ENCODE measurements around the gene CAD. TPM values are rescaled to one million over a fixed set of nuclear protein-coding genes. Genes with fewer than 3 reads are reported as not detected.
"Not testable (repeated sequence)": the region's sequence is repeated elsewhere in the genome, so short reads cannot be mapped to it uniquely, and the experiment has no call there.

The CAD gene
- 32.0 TPM for polyA plus RNA-seq (2013)

GRCh38 chr2:27217173-27218121, at the start of gene CAD:
CAD (plus strand) TSS chr2:27217369; CDS start chr2:27217552, 183 bp downstream.
- POLR2A ChIA-PET, result no interaction called here

GRCh38 chr2:27170581-27171337, 46.4 kb upstream of the CAD start:
- peaks cover 0 to 6% (median 2%) of the 10 kb centered on the region in 4 experiments for H3K4me1 ChIP-seq (ENCODE audit: control extremely low read depth in 1 of 4, control insufficient read depth in 4 of 4, insufficient read depth in 4 of 4, low read length in 3 of 4)

More at GRCh38 chr2:27217173-27218121, at the start of gene CAD:
- H3K9me3 ChIP-seq (ENCODE audit: control extremely low read depth in 1 of 5, control insufficient read depth in 4 of 5, insufficient read depth in 2 of 5, low read depth in 1 of 5, low read length in 4 of 5), result no peaks in the 10 kb centered on the region
- 2% methylated on average over 55 of the region's 72 CpGs for WGBS (ENCODE audit: insufficient coverage)
- CTCF ChIA-PET, result no interaction called here
- H3K27ac ChIP-seq (ENCODE audit: insufficient read depth in 1 of 2, low read depth in 1 of 2, low read length in 2 of 2, poor library complexity in 1 of 2, severe bottlenecking in 2 of 2), result peak within 1 kb of the TSS; percentile 37 to 59
- no peaks in the 10 kb centered on the region for H3K27me3 ChIP-seq (replicated peaks in 2 of 5; ENCODE audit: control insufficient read depth in 4 of 5, insufficient read depth in 5 of 5, low read length in 4 of 5)
- H3K4me1 ChIP-seq (ENCODE audit: control extremely low read depth in 1 of 4, control insufficient read depth in 4 of 4, insufficient read depth in 4 of 4, low read length in 3 of 4), result peaks cover 7 to 36% (median 21%) of the 10 kb centered on the region in 4 experiments
- DNase-seq, result peak; percentile 77 to 85 (median 84)
- H3K36me3 ChIP-seq (ENCODE audit: control insufficient read depth in 4 of 4, insufficient read depth in 4 of 4, low read length in 3 of 4), result peaks cover 10 to 48% (median 22%) of the 10 kb centered on the region in 4 experiments
- peak within 1 kb of the TSS; percentile 45 to 92 (median 85) for H3K4me3 ChIP-seq (ENCODE audit: control insufficient read depth in 1 of 7, extremely low read depth in 1 of 7, insufficient read depth in 4 of 7, low read depth in 2 of 7, low read length in 6 of 7)

GRCh38 chr2:27171351-27171848, 45.8 kb upstream of the CAD start:
- 89% methylated on average over 8 of the region's 8 CpGs for WGBS (ENCODE audit: insufficient coverage)
- Histone ChIP-seq H3K27me3 (replicated peaks in 2 of 5; ENCODE audit: control insufficient read depth in 4 of 5, insufficient read depth in 5 of 5, low read length in 4 of 5) (peaks cover 0 to 9% (median 0%) of the 10 kb centered on the region in 5 experiments), H3K27ac (ENCODE audit: insufficient read depth in 1 of 2, low read depth in 1 of 2, low read length in 2 of 2, poor library complexity in 1 of 2, severe bottlenecking in 2 of 2) (no peak overlapping the region), H3K4me3 (ENCODE audit: control insufficient read depth in 1 of 7, extremely low read depth in 1 of 7, insufficient read depth in 4 of 7, low read depth in 2 of 7, low read length in 6 of 7) (no peak overlapping the region), H3K36me3 (ENCODE audit: control insufficient read depth in 4 of 4, insufficient read depth in 4 of 4, low read length in 3 of 4) (no peaks in the 10 kb centered on the region), H3K9me3 (ENCODE audit: control extremely low read depth in 1 of 5, control insufficient read depth in 4 of 5, insufficient read depth in 2 of 5, low read depth in 1 of 5, low read length in 4 of 5) (no peaks in the 10 kb centered on the region), H3K4me1 (ENCODE audit: control extremely low read depth in 1 of 4, control insufficient read depth in 4 of 4, insufficient read depth in 4 of 4, low read length in 3 of 4) (peaks cover 0 to 6% (median 2%) of the 10 kb centered on the region in 4 experiments)
- DNase-seq, result no peak
- ChIA-PET CTCF (interaction anchor here (0.7 to 3.5 kb wide), 8 partner anchors 10 to 207 kb away, joined by 3 to 21 read pairs (median 4); partner anchors contain the start of gene PREB), POLR2A (no interaction called here)

More at GRCh38 chr2:27170581-27171337, 46.4 kb upstream of the CAD start:
- peak in 2 of 3 donors; percentile 49 to 61 for DNase-seq
- 93% methylated on average over 2 of the region's 6 CpGs for WGBS (ENCODE audit: insufficient coverage)
- CTCF ChIA-PET, result interaction anchor here (0.6 to 3.5 kb wide), 19 partner anchors 9 to 208 kb away, joined by 3 to 21 read pairs (median 4); partner anchors contain the start of genes ABHD1, CGREF1 and PREB
- no peak overlapping the region for H3K4me3 ChIP-seq (ENCODE audit: control insufficient read depth in 1 of 7, extremely low read depth in 1 of 7, insufficient read depth in 4 of 7, low read depth in 2 of 7, low read length in 6 of 7)
- H3K27me3 ChIP-seq (replicated peaks in 2 of 5; ENCODE audit: control insufficient read depth in 4 of 5, insufficient read depth in 5 of 5, low read length in 4 of 5), result peaks cover 0 to 9% (median 0%) of the 10 kb centered on the region in 5 experiments
- H3K9me3 ChIP-seq (ENCODE audit: control extremely low read depth in 1 of 5, control insufficient read depth in 4 of 5, insufficient read depth in 2 of 5, low read depth in 1 of 5, low read length in 4 of 5), result no peaks in the 10 kb centered on the region
- H3K27ac ChIP-seq (ENCODE audit: insufficient read depth in 1 of 2, low read depth in 1 of 2, low read length in 2 of 2, poor library complexity in 1 of 2, severe bottlenecking in 2 of 2), result no peak overlapping the region
- H3K36me3 ChIP-seq (ENCODE audit: control insufficient read depth in 4 of 4, insufficient read depth in 4 of 4, low read length in 3 of 4), result no peaks in the 10 kb centered on the region
- POLR2A ChIA-PET, result no interaction called here

- Histone ChIP-seq H3K27ac (ENCODE audit: insufficient read depth in 1 of 2, low read depth in 1 of 2, low read length in 2 of 2, poor library complexity in 1 of 2, severe bottlenecking in 2 of 2) (no peak overlapping the region), H3K9me3 (ENCODE audit: control extremely low read depth in 1 of 5, control insufficient read depth in 4 of 5, insufficient read depth in 2 of 5, low read depth in 1 of 5, low read length in 4 of 5) (no peaks in the 10 kb centered on the region), H3K4me1 (ENCODE audit: control extremely low read depth in 1 of 4, control insufficient read depth in 4 of 4, insufficient read depth in 4 of 4, low read length in 3 of 4) (peaks cover 0 to 6% (median 2%) of the 10 kb centered on the region in 4 experiments), H3K27me3 (replicated peaks in 2 of 5; ENCODE audit: control insufficient read depth in 4 of 5, insufficient read depth in 5 of 5, low read length in 4 of 5) (peaks cover 0 to 11% (median 0%) of the 10 kb centered on the region in 5 experiments), H3K4me3 (ENCODE audit: control insufficient read depth in 1 of 7, extremely low read depth in 1 of 7, insufficient read depth in 4 of 7, low read depth in 2 of 7, low read length in 6 of 7) (no peak overlapping the region), H3K36me3 (ENCODE audit: control insufficient read depth in 4 of 4, insufficient read depth in 4 of 4, low read length in 3 of 4) (no peaks in the 10 kb centered on the region)
- POLR2A ChIA-PET, result interaction anchor here (0.6 kb wide), 1 partner anchor 101 kb away, joined by 3 read pairs; the partner anchor contains the start of gene DNAJC5G
- no peak for DNase-seq
- CTCF ChIA-PET, result interaction anchor here (1.2 to 3.0 kb wide), 3 partner anchors 9 to 90 kb away, joined by 3 to 14 read pairs (median 8); no protein-coding TSS in a partner anchor
- WGBS (ENCODE audit: insufficient coverage), result 96% methylated on average over 6 of the region's 6 CpGs
Observed at GRCh38 chr2:27174638-27175037, 42.5 kb upstream of the CAD start.

GRCh38 chr2:27175330-27175729, 41.8 kb upstream of the CAD start:
- Histone ChIP-seq H3K27me3 (replicated peaks in 2 of 5; ENCODE audit: control insufficient read depth in 4 of 5, insufficient read depth in 5 of 5, low read length in 4 of 5) (peaks cover 0 to 11% (median 0%) of the 10 kb centered on the region in 5 experiments), H3K27ac (ENCODE audit: insufficient read depth in 1 of 2, low read depth in 1 of 2, low read length in 2 of 2, poor library complexity in 1 of 2, severe bottlenecking in 2 of 2) (no peak overlapping the region), H3K4me3 (ENCODE audit: control insufficient read depth in 1 of 7, extremely low read depth in 1 of 7, insufficient read depth in 4 of 7, low read depth in 2 of 7, low read length in 6 of 7) (no peak overlapping the region), H3K36me3 (ENCODE audit: control insufficient read depth in 4 of 4, insufficient read depth in 4 of 4, low read length in 3 of 4) (no peaks in the 10 kb centered on the region), H3K4me1 (ENCODE audit: control extremely low read depth in 1 of 4, control insufficient read depth in 4 of 4, insufficient read depth in 4 of 4, low read length in 3 of 4) (peaks cover 0 to 2% (median 0%) of the 10 kb centered on the region in 4 experiments), H3K9me3 (ENCODE audit: control extremely low read depth in 1 of 5, control insufficient read depth in 4 of 5, insufficient read depth in 2 of 5, low read depth in 1 of 5, low read length in 4 of 5) (no peaks in the 10 kb centered on the region)
- CTCF ChIA-PET, result interaction anchor here (1.2 to 3.0 kb wide), 3 partner anchors 9 to 90 kb away, joined by 3 to 14 read pairs (median 8); no protein-coding TSS in a partner anchor
- WGBS (ENCODE audit: insufficient coverage), result 81% methylated on average over 2 of the region's 8 CpGs
- DNase-seq, result no peak
- POLR2A ChIA-PET, result no interaction called here

GRCh38 chr2:27175781-27176180, 41.4 kb upstream of the CAD start:
- H3K27me3 ChIP-seq (replicated peaks in 2 of 5; ENCODE audit: control insufficient read depth in 4 of 5, insufficient read depth in 5 of 5, low read length in 4 of 5); DNase-seq; H3K27ac ChIP-seq (ENCODE audit: insufficient read depth in 1 of 2, low read depth in 1 of 2, low read length in 2 of 2, poor library complexity in 1 of 2, severe bottlenecking in 2 of 2); POLR2A ChIA-PET; H3K4me1 ChIP-seq (ENCODE audit: control extremely low read depth in 1 of 4, control insufficient read depth in 4 of 4, insufficient read depth in 4 of 4, low read length in 3 of 4); H3K9me3 ChIP-seq (ENCODE audit: control extremely low read depth in 1 of 5, control insufficient read depth in 4 of 5, insufficient read depth in 2 of 5, low read depth in 1 of 5, low read length in 4 of 5); H3K4me3 ChIP-seq (ENCODE audit: control insufficient read depth in 1 of 7, extremely low read depth in 1 of 7, insufficient read depth in 4 of 7, low read depth in 2 of 7, low read length in 6 of 7); H3K36me3 ChIP-seq (ENCODE audit: control insufficient read depth in 4 of 4, insufficient read depth in 4 of 4, low read length in 3 of 4): not testable (repeated sequence)
- CTCF ChIA-PET, result interaction anchor here (1.2 to 3.0 kb wide), 3 partner anchors 10 to 89 kb away, joined by 3 to 14 read pairs (median 8); no protein-coding TSS in a partner anchor
- 80% methylated on average over 2 of the region's 4 CpGs for WGBS (ENCODE audit: insufficient coverage)

All from common myeloid progenitor, CD34-positive (primary cell).